Gastrocnemius medialis (tissue), 4 donors: ENCODE data around the gene TMEM51.

Source experiments
- CTCF ChIP-seq, 5 experiments: fragments of 450-650 bp in 3 of 5; fragments of 200-600 bp in 2 of 5; sonication (generic) in 2 of 5; IDR thresholded peaks in 4 of 5; conservative IDR thresholded peaks in 1 of 5; 1 replicate in 4 of 5; 2 replicates in 1 of 5; pipeline ENCODE4 v1.5.1; 2016 to 2019; ENCODE audit warnings: antibody characterized with exemption in 5 of 5, mild to moderate bottlenecking in 3 of 5, moderate library complexity in 3 of 5
- POLR2A ChIP-seq, 2 donors: fragments of 450-650 bp; IDR thresholded peaks; one replicate each; pipeline ENCODE4 v1.6.1; 2017; ENCODE audit warnings: antibody characterized with exemption in 2 of 2, mild to moderate bottlenecking in 2 of 2, moderate library complexity in 2 of 2

- TF ChIP-seq CTCF (IDR thresholded peaks at IDR 0.05 in 4 of 5, conservative IDR thresholded peaks at IDR 0.05 in 1 of 5) (no peak), POLR2A (IDR thresholded peaks at IDR 0.05) (no peak)
Observed at GRCh38 chr1:15214527-15214926, 61.0 kb downstream of the TMEM51 start.
